GM12878 (cell line): ENCODE measurements around the gene PREX1.

Experiments used
- CTCF ChIP-seq, 3 experiments: IDR thresholded peaks in 2 of 3; conservative IDR thresholded peaks in 1 of 3; 2 replicates each; pipeline ENCODE4 v1.5.1; 2011; ENCODE audit warnings: low read depth in 3 of 3, low read length in 3 of 3, mild to moderate bottlenecking in 3 of 3, control low read depth in 2 of 3, moderate library complexity in 2 of 3, inconsistent platforms in 1 of 3, mixed read lengths in 1 of 3; ENCODE audit not compliant: control insufficient read depth in 2 of 3, insufficient read depth in 1 of 3; ENCODE audit errors: extremely low read depth in 1 of 3
- EZH2 ChIP-seq: IDR thresholded peaks from 2 replicates; pipeline ENCODE4 v1.6.1; 2012; ENCODE audit warnings: low read depth, mild to moderate bottlenecking, control low read depth, inconsistent platforms, low read length, borderline replicate concordance; ENCODE audit not compliant: control insufficient read depth
- MLLT1 ChIP-seq: fragments of 450-650 bp; IDR thresholded peaks from 2 replicates; pipeline ENCODE4 v1.6.1; 2016; ENCODE audit warnings: mild to moderate bottlenecking
- POLR2A ChIP-seq: IDR thresholded peaks from 2 replicates; pipeline ENCODE4 v1.6.1; 2011; ENCODE audit warnings: low read depth, mild to moderate bottlenecking, low read length
- TAF1 ChIP-seq: IDR thresholded peaks from 2 replicates; pipeline ENCODE4 v1.6.1; 2011; ENCODE audit warnings: mild to moderate bottlenecking, low read depth, low read length, borderline replicate concordance
- ZBTB33 ChIP-seq: fragments of 450-650 bp; IDR thresholded peaks from 2 replicates; pipeline ENCODE4 v1.6.1; 2017; ENCODE audit warnings: mild to moderate bottlenecking

GRCh38 chr20:48706116-48706656, 121.6 kb downstream of the PREX1 start:
- no peak for TF ChIP-seq EZH2
- TF ChIP-seq ZBTB33: no peak
- TF ChIP-seq POLR2A: no peak
- no peak for TF ChIP-seq TAF1
- no peak for TF ChIP-seq CTCF (IDR thresholded peaks at IDR 0.05 in 2 of 3, conservative IDR thresholded peaks at IDR 0.05 in 1 of 3; ENCODE audit: control insufficient read depth in 2 of 3, extremely low read depth in 1 of 3, insufficient read depth in 1 of 3, low read depth in 3 of 3, low read length in 3 of 3)
- TF ChIP-seq MLLT1: no peak
